GM18498 (cell line): ENCODE data around the gene MSX1.

Source experiments
- ATAC-seq: cut with Tn5 transposase; IDR thresholded peaks from one replicate; pipeline ENCODE4 v1.9.1; 2021; ENCODE audit warnings: mild to moderate bottlenecking, moderate library complexity; ENCODE audit not compliant: unreplicated experiment

Gene MSX1

GRCh38 chr4:4857001-4857808 is 2.3 kb upstream of the MSX1 start:
- no peak for ATAC-seq

DNA sequence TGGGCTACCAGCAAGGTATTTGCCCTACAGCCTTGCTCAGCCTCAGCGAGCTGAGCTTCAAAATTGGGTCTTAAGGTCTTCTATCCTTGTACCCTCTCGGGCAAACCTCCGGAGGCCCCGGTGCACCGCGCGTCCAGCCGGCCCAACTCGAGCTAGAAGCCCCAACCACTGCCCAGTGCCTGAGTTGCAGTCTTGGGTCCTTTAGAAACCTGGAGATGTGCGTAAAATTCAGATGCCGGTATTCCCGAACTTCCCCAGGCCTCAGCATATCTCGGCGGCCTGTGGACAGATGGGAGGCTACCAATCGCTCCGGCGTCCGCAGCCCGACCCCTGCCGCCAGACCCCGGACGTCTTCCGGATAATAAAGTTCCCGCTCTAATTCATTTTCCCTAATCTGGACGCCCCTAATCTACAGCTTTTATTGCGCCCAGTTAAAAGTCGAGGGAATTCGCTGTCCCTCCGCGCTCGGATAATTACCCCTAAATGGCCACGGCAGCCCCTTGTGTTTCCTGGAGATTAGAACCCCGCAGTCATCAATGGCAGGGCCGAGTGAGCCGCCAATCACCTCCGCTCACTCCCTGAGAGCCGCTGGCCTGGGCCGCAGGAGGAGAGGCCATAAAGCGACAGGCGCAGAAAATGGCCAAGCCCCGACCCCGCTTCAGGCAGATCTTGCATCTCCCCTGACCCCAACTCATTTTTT is 1.5 kb upstream of the MSX1 start:
- no peak for ATAC-seq

- no peak for ATAC-seq
Measured at GRCh38 chr4:4858527-4859324, 739 bp upstream of the MSX1 start.

DNA sequence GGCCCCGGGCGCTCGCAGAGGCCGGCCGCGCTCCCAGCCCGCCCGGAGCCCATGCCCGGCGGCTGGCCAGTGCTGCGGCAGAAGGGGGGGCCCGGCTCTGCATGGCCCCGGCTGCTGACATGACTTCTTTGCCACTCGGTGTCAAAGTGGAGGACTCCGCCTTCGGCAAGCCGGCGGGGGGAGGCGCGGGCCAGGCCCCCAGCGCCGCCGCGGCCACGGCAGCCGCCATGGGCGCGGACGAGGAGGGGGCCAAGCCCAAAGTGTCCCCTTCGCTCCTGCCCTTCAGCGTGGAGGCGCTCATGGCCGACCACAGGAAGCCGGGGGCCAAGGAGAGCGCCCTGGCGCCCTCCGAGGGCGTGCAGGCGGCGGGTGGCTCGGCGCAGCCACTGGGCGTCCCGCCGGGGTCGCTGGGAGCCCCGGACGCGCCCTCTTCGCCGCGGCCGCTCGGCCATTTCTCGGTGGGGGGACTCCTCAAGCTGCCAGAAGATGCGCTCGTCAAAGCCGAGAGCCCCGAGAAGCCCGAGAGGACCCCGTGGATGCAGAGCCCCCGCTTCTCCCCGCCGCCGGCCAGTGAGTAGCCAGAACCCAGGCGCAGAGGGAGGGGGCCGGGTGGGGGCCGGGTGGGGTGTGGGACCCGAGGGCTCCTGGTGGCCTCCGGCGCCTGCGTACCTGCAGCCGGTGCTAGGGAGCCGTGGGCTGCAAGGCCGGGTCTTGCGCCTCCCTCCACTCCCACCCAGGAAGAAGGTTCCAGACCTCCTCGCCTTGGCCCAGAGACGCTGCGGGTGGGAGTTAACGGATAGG is 534 bp downstream of the MSX1 start:
- peak; percentile 36 for ATAC-seq

- no peak for ATAC-seq
Measured at GRCh38 chr4:4860600-4861389, 1.3 kb downstream of the MSX1 start.

DNA sequence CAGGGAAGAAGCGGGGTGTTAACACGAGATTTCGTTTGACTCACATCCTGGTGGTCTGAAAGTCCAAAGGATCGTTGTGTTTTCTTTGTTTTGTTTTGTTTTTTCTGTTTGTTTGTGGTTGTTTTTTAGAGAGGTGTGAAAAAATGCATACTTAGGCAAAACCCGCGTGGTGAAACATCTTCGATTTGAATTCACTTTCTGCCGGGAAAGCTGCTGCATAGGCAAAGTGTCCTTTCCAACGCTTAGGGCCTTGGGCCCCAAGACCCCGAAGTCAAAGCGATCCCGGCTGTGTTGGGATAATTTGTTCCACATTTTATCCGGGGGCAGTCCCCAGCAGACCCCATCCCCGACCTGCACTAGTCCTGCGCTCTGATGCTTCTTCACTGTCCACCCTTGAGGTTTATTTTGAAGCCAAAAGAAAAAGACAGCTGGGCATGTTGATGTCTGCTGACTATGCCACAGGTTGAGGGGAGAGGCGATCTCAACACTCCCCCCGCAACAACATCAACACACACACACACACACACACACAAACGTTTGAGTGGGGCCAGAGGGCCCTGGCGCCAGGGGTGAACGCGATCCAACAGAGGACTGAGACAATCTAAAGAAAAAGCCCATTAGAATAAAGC is 2.0 kb downstream of the MSX1 start:
- no peak for ATAC-seq

DNA sequence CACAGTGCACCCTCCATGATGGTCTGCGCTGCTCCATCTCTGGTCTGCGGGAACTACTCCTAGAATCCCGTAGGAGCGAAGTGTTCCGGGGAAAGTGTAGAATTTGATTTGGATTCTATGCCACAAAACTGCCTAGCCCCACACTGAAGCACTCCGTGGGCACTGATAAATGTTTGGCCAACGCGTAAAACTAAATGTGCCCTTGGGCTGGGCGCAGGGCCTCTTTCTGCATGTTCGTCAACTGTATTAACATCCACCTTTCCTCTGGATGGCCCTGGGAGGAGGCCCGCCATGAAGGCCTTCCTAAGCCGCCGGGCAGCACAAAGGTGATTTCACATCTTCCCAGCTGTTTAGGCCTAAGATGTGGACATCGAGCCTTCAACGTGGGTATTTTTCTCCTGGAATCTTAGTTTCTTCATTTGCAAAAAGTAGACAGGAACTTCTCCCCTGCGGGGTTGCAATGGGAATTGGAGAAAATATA is 2.6 kb downstream of the MSX1 start:
- ATAC-seq = no peak

- ATAC-seq = no peak
Measured at GRCh38 chr4:4862665-4863482, 3.4 kb downstream of the MSX1 start.

DNA sequence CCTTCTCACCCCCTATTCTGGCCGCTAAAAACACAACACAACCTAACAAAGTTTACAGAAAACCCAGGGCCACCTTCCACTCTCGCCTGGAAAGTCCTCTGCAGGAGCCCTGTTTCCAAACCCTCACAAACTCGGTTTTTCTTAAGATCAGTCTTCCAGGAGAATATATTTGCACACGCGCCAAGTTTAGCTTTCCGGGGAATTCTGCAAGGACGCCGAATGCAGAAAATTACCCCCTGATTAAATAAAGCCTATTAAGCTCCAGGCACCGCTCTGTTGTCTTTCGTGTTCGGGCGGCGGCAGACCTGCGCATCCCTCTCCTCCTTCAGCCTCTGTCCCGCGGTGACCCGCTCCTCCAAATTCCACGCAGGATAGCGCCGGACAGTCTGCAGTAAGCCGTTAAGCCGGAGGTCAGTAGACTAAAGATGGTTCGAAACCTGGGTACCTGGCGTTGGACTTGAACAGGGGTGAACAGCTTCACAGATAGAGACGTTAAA is 5.0 kb downstream of the MSX1 start:
- ATAC-seq = no peak

DNA sequence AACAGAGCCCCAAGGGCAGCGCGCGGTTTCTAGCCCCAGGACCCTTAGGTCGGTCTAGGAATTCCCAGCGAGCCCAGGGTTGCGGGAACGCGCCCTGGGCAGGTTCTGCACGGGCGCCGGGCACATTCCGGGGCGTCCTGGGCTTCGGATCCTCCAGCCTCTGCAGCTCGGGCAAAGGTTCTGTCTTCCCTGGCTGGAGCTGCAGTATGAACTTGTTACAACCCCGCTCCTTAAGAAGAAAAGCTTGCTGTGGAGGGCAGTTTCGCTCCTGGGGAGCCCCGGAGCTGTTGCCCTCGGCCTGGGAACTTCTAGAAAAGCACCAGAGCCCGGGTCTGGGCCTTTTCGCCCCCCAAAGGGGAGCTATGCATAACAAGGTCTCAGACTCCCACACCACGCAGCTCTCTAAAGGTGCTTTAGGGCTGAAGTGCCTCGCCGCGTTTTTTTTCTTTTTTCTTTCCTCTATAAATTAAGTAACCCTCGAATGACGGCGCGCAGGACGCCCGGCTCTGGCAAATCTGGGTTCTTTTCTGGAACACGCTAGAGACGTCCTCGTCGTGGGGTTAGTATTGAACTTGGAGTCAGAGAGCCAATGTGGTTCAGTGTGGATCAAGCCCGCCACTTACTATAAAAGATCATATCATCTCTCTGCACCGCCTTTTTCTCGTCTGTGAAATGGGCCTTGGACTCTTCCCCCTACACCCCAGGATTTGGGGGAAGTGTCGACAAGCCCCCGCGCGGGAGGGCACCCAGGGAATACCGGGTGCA is 5.7 kb downstream of the MSX1 start:
- no peak for ATAC-seq

DNA sequence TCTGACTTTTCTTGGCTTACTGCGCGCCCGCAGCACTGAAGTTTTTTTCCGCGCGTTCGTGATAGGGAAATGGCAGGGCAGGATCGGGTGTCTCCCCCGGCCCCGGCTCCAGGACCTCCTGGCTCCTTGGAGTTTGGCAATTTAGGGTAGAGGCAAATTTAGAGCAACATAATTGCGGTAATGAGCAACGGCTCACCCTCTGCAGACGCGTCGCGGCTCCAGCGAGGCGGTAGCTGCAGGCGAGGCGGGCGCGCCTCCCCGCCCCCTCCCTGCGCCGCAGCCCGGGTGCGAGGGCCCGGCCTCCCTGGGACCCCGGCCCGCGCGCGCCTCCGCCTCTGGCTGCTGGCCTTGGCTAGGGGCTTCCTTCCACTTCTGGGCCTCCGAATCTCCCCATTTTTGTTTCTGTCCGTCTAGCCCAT is 6.2 kb downstream of the MSX1 start:
- ATAC-seq = no peak

GRCh38 chr4:4866124-4866865 is 6.8 kb downstream of the MSX1 start:
- ATAC-seq = no peak

- ATAC-seq = no peak
Measured at GRCh38 chr4:4866866-4867374, 7.5 kb downstream of the MSX1 start.

GRCh38 chr4:4867375-4868039 is 8.0 kb downstream of the MSX1 start:
- ATAC-seq = no peak

DNA sequence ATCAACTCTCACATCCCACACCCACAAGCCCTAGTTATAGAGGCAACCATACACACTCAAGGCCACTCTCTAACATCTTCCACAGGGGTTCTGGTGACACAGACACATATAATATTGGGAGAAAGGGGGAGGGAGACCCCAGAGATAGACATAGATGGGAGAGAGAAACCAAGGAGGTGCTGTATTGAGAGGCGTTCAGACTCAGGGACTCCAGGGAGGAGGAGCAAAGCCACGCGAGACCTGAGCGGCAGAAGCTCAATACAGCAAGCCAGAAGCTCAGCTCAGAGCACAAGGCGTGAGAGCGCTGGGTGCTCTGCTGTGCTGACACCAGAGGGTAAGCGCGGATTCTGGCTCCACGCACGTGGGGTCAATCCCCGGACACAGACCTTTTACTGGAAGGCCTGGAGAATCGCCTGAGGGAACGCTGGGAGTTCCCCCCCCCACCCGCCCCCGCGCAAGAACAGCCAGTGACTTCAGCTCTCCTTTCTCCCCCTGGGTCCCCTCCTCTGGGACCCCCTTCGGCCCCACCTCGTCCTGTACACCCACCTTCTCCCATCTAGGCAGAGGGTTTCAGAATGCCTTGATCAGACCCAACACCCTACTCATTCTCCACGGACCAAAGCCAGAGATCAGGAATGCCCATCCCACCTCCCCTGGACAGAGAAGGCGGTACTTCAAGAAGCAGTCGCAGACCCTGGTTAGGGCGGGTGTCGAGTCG is 8.7 kb downstream of the MSX1 start:
- ATAC-seq = no peak
